Right lobe of liver (tissue), 4 donors: ENCODE results near the gene AHCYL2.

Experiments used
- POLR2A ChIP-seq: fragments of 450-650 bp; IDR thresholded peaks from one replicate; pipeline ENCODE4 v1.6.1; 2017; ENCODE audit warnings: antibody characterized with exemption, mild to moderate bottlenecking
- TF ChIP-seq, protein P1 (sequence below), 4 donors: fragments of 200-600 bp in 3 of 4; fragments of 450-650 bp in 1 of 4; IDR thresholded peaks; one replicate each; pipeline versions ENCODE4 v1.5.1 to v1.8.0; 2016 to 2022; ENCODE audit warnings: antibody characterized with exemption in 4 of 4, mild to moderate bottlenecking in 2 of 4
- donor health status: DM: no; HTN: no; CAD: no.
- donor health status: DM: no; HTN: no; CAD: no.
- donor health status: DM: no; HTN: yes; CAD: no.

DNA sequence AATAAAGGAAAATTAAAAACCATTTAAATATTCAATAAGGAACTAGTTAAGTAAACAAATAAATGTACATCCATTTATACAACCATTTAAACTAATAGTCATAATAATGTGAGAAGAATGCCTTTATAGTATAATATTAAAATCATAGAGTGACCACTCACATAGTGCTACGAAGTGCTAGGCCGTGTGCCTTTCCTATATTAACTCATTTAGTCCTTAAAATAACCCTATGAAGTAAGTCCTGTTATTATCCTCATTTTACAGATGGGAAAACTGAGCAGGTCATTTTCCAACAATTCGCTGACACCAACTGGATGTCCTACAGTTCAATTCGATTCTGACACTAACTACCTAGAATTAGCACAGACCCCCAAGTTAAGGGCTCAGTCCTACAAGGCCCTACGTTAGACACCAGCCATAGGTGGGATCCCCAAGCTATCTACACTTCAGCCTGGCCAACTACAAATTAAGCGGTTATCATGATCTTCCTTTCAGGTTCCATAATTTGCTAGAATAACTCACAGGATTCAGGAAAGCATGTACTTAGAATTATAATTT lies 213.5 kb downstream of the AHCYL2 start:
- TF ChIP-seq, protein P1, sequence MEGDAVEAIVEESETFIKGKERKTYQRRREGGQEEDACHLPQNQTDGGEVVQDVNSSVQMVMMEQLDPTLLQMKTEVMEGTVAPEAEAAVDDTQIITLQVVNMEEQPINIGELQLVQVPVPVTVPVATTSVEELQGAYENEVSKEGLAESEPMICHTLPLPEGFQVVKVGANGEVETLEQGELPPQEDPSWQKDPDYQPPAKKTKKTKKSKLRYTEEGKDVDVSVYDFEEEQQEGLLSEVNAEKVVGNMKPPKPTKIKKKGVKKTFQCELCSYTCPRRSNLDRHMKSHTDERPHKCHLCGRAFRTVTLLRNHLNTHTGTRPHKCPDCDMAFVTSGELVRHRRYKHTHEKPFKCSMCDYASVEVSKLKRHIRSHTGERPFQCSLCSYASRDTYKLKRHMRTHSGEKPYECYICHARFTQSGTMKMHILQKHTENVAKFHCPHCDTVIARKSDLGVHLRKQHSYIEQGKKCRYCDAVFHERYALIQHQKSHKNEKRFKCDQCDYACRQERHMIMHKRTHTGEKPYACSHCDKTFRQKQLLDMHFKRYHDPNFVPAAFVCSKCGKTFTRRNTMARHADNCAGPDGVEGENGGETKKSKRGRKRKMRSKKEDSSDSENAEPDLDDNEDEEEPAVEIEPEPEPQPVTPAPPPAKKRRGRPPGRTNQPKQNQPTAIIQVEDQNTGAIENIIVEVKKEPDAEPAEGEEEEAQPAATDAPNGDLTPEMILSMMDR (IDR thresholded peaks at IDR 0.05): no peak
- no peak for TF ChIP-seq POLR2A
